Transverse colon (tissue), 4 donors: ENCODE measurements around the gene RTKN2.
"Not testable (repeated sequence)": the region's sequence is repeated elsewhere in the genome, so short reads cannot be mapped to it uniquely, and the experiment has no call there.

Source experiments
- CTCF ChIP-seq, 5 experiments: fragments of 200-600 bp in 3 of 5; fragments of 450-650 bp in 2 of 5; sonication (generic) in 3 of 5; IDR thresholded peaks; 1 replicate in 2 of 5; 2 replicates in 3 of 5; pipeline ENCODE4 v1.5.1; 2016 to 2017; ENCODE audit warnings: antibody characterized with exemption in 5 of 5, inconsistent platforms in 3 of 5, mild to moderate bottlenecking in 2 of 5, moderate library complexity in 1 of 5
- EP300 ChIP-seq: sonication (generic); formaldehyde crosslinking; IDR thresholded peaks from one replicate; pipeline ENCODE4 v1.6.1; 2017; ENCODE audit warnings: antibody characterized with exemption, low read depth
- POLR2A ChIP-seq: fragments of 450-650 bp; IDR thresholded peaks from one replicate; pipeline ENCODE4 v1.6.1; 2016; ENCODE audit warnings: antibody characterized with exemption, mild to moderate bottlenecking, moderate library complexity
- POLR2AphosphoS5 ChIP-seq, 3 donors: sonication (generic); formaldehyde crosslinking; IDR thresholded peaks; one replicate each; pipeline ENCODE4 v1.6.1; 2016; ENCODE audit warnings: antibody characterized with exemption in 3 of 3

- not testable (repeated sequence) for TF ChIP-seq CTCF (IDR thresholded peaks at IDR 0.05); EP300
- TF ChIP-seq POLR2AphosphoS5 (IDR thresholded peaks at IDR 0.05) (peak; percentile 64 to 85 (median 80)), POLR2A (peak; percentile 19)
Measured at GRCh38 chr10:62242965-62243646, 25.5 kb downstream of the RTKN2 start.
